Panc1 (cell line): Measurements from ENCODE around the gene RXFP4. TPM values are rescaled to one million over a fixed set of nuclear protein-coding genes. Genes with fewer than 3 reads are reported as not detected.
A peak's percentile ranks its signal among the peaks of the same experiment; 100 is the strongest.

Experiments
- ATAC-seq: fragments of 200-7000 bp; cut with Tn5 transposase; 2 replicates; pipeline ENCODE4 v1.9.1; 2020; ENCODE audit warnings: mild to moderate bottlenecking, moderate library complexity
- BruUV-seq: library from RNA; stranded (reverse); fragments of 400-500 nt; replicated peaks from 2 replicates; lab custom pipeline; 2021; lab: Mats Ljungman, UMichigan
- CTCF ChIA-PET: fragments of 300-600 bp; sonication (Branson Sonifier 250); formaldehyde crosslinking; loops from one replicate; lab custom pipeline; 2022; ENCODE audit warnings: antibody characterized with exemption; lab: Charles Lee
- POLR2A ChIA-PET: fragments of 300-600 bp; sonication (Branson Sonifier 250); formaldehyde crosslinking; loops from one replicate; lab custom pipeline; 2022; ENCODE audit warnings: antibody characterized with exemption; lab: Charles Lee
- DNase-seq: peaks from one replicate; pipeline ENCODE4 v3.0.0-alpha.2; 2010; ENCODE audit warnings: low read depth, low spot score
- H3K27ac ChIP-seq: 2 replicates; pipeline ENCODE4 v1.5.1; 2011; ENCODE audit warnings: mild to moderate bottlenecking, low read length, inconsistent platforms
- H3K27me3 ChIP-seq: fragments of 200-500 bp; sonication (Bioruptor generic); 2 replicates; pipeline ENCODE4 v1.6.0; 2014; ENCODE audit warnings: low read length, inconsistent platforms; ENCODE audit not compliant: control insufficient read depth, insufficient read depth
- H3K36me3 ChIP-seq: fragments of 200-500 bp; sonication (Bioruptor generic); 2 replicates; pipeline ENCODE4 v1.5.1; 2014; ENCODE audit warnings: inconsistent platforms, mild to moderate bottlenecking, low read length, moderate library complexity; ENCODE audit not compliant: control insufficient read depth, insufficient read depth
- H3K4me1 ChIP-seq: 2 replicates; pipeline ENCODE4 v1.5.1; 2011; ENCODE audit warnings: inconsistent platforms, mild to moderate bottlenecking, low read length, moderate library complexity; ENCODE audit not compliant: control insufficient read depth, insufficient read depth
- H3K4me3 ChIP-seq, 2 experiments: 2 replicates each; pipeline ENCODE4 v1.5.1; 2011 to 2012; ENCODE audit warnings: low read depth in 2 of 2, low read length in 2 of 2, mild to moderate bottlenecking in 2 of 2, inconsistent platforms in 1 of 2, moderate library complexity in 1 of 2
- H3K9me3 ChIP-seq: fragments of 200-500 bp; sonication (Bioruptor generic); 2 replicates; pipeline ENCODE4 v1.5.1; 2014; ENCODE audit warnings: low read depth, mild to moderate bottlenecking, inconsistent platforms, low read length, moderate library complexity; ENCODE audit not compliant: control insufficient read depth, insufficient read depth
- POLR2AphosphoS5 ChIP-seq: IDR thresholded peaks from 2 replicates; pipeline ENCODE4 v1.6.1; 2012; ENCODE audit warnings: mild to moderate bottlenecking, low read depth, low read length, moderate library complexity
- SIN3A ChIP-seq: IDR thresholded peaks from 2 replicates; pipeline ENCODE4 v1.6.1; 2012; ENCODE audit warnings: low read depth, mild to moderate bottlenecking, low read length, moderate library complexity, borderline replicate concordance; ENCODE audit not compliant: insufficient read depth
- TCF7L2 ChIP-seq: IDR thresholded peaks from 2 replicates; pipeline ENCODE4 v1.6.1; 2011; ENCODE audit warnings: mild to moderate bottlenecking, low read depth, low read length, inconsistent platforms
- in situ Hi-C: cut with HindIII; loops from 2 replicates; pipeline ENCODE4 v1.10.0; 2016; ENCODE audit warnings: low sequenced_read_pairs, low pct_unique_long_range_greater_than_20kb
- intact Hi-C: fragments of 100-400 bp; cut with micrococcal nuclease; formaldehyde crosslinking; loops from one replicate; pipeline ENCODE4 v1.10.0; 2022; ENCODE audit not compliant: unreplicated experiment
- total RNA-seq: library from RNA; stranded (reverse); gene quantifications from one replicate; pipeline ENCODE4 v1.2.1, GENCODE V29; 2021; ENCODE audit not compliant: unreplicated experiment
- TF ChIP-seq, protein P1 (sequence below), 2 experiments: IDR thresholded peaks; 2 replicates each; pipeline ENCODE4 v1.6.1; 2011 to 2012; ENCODE audit warnings: low read depth in 2 of 2, control low read depth in 1 of 2, low read length in 1 of 2, mild to moderate bottlenecking in 1 of 2, moderate library complexity in 1 of 2; ENCODE audit not compliant: insufficient read depth in 1 of 2
- TF ChIP-seq, protein P2 (sequence below): fragments of 450-650 bp; IDR thresholded peaks from 2 replicates; pipeline ENCODE4 v1.5.1; 2017; ENCODE audit warnings: mild to moderate bottlenecking

Gene RXFP4
- total RNA-seq, 1 experiment from 2014 or later = 8.0 TPM

DNA sequence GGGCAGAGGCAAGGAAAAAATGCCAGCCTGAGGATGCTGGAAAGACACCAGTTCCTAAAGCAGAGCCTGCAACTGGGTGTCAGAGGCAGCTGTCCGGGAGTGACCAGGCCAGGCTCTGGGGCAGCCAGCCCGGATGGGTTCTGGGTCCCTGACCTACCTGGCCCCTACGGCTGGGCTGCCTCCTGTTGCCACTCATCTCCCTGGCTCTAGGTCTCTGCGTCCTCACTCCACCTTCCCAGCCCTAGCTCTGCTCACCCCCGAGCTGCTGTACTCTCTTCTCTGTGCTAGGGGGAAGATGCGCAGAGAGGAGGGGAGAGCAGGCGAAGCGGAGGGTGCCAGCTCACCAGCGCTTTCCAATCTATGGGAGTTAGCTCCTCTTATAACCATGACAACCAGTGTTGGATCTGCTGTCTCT, 27.9 kb downstream of the RXFP4 start:
- Histone ChIP-seq H3K27ac (peak overlapping the region; percentile 13; the same call in 1 of the 2 replicates), H3K4me1 (peaks cover 52% of the 10 kb centered on the region), H3K36me3 (no peaks in the 10 kb centered on the region; the same call in none of the 2 replicates), H3K9me3 (no peaks in the 10 kb centered on the region), H3K4me3 (no peak overlapping the region), H3K27me3 (no peaks in the 10 kb centered on the region)
- intact Hi-C loops (no loop called here), in situ Hi-C loops (no loop called here)
- TF ChIP-seq TCF7L2 (no peak), SIN3A (no peak), POLR2AphosphoS5 (no peak)
- TF ChIP-seq, protein P1, sequence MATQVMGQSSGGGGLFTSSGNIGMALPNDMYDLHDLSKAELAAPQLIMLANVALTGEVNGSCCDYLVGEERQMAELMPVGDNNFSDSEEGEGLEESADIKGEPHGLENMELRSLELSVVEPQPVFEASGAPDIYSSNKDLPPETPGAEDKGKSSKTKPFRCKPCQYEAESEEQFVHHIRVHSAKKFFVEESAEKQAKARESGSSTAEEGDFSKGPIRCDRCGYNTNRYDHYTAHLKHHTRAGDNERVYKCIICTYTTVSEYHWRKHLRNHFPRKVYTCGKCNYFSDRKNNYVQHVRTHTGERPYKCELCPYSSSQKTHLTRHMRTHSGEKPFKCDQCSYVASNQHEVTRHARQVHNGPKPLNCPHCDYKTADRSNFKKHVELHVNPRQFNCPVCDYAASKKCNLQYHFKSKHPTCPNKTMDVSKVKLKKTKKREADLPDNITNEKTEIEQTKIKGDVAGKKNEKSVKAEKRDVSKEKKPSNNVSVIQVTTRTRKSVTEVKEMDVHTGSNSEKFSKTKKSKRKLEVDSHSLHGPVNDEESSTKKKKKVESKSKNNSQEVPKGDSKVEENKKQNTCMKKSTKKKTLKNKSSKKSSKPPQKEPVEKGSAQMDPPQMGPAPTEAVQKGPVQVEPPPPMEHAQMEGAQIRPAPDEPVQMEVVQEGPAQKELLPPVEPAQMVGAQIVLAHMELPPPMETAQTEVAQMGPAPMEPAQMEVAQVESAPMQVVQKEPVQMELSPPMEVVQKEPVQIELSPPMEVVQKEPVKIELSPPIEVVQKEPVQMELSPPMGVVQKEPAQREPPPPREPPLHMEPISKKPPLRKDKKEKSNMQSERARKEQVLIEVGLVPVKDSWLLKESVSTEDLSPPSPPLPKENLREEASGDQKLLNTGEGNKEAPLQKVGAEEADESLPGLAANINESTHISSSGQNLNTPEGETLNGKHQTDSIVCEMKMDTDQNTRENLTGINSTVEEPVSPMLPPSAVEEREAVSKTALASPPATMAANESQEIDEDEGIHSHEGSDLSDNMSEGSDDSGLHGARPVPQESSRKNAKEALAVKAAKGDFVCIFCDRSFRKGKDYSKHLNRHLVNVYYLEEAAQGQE (IDR thresholded peaks at IDR 0.05; ENCODE audit: insufficient read depth in 1 of 2, low read depth in 2 of 2, low read length in 1 of 2) = no peak
- TF ChIP-seq, protein P2, sequence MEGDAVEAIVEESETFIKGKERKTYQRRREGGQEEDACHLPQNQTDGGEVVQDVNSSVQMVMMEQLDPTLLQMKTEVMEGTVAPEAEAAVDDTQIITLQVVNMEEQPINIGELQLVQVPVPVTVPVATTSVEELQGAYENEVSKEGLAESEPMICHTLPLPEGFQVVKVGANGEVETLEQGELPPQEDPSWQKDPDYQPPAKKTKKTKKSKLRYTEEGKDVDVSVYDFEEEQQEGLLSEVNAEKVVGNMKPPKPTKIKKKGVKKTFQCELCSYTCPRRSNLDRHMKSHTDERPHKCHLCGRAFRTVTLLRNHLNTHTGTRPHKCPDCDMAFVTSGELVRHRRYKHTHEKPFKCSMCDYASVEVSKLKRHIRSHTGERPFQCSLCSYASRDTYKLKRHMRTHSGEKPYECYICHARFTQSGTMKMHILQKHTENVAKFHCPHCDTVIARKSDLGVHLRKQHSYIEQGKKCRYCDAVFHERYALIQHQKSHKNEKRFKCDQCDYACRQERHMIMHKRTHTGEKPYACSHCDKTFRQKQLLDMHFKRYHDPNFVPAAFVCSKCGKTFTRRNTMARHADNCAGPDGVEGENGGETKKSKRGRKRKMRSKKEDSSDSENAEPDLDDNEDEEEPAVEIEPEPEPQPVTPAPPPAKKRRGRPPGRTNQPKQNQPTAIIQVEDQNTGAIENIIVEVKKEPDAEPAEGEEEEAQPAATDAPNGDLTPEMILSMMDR = no peak
- ChIA-PET CTCF (no interaction called here), POLR2A (no interaction called here)
- ATAC-seq = 0 out of 2 replicates have a peak, but pooled peaks have one; percentile 7
- no TSS peak for BruUV-seq
- DNase-seq = no peak

DNA sequence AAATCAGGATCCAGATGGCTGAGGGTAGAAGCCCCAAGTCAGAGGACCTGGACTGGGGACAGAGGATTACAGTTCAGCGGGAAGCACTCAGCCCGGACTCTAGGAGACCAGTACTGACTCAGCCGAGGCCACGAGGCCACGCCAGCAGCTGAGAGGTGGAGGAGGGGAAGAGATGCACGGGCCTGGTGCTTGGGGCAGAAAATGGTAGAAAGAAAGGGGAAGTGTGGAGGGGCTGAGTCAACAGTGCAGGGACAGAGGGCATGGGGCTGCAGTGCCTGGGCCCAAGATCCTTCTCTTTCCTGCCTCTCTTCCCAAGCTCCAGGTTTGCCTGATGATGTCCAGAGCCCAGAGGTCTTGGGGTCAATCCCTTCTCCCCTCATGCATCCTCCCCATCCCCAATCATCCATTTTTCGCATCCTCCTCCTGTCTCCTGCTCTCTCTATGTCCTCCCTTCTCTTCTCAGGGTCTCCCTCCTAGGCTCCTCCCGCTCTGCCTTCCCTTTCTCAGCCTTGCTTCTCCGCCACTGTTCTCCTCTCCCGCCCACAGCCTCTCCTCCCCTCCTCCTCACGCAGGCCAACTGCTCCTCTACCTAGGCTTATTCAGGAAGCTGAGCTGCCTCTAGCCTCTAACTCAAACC, 29.2 kb downstream of the RXFP4 start:
- in situ Hi-C loops (no loop called here), intact Hi-C loops (no loop called here)
- H3K4me1 ChIP-seq = peaks cover 65% of the 10 kb centered on the region
- H3K36me3 ChIP-seq = no peaks in the 10 kb centered on the region; the same call in none of the 2 replicates
- peak; percentile 66 for ATAC-seq
- no TSS peak for BruUV-seq
- TF ChIP-seq TCF7L2 = no peak
- TF ChIP-seq, protein P1 (IDR thresholded peaks at IDR 0.05; ENCODE audit: insufficient read depth in 1 of 2, low read depth in 2 of 2, low read length in 1 of 2) = no peak
- no peak for TF ChIP-seq POLR2AphosphoS5
- TF ChIP-seq SIN3A = no peak
- TF ChIP-seq, protein P2 = no peak
- no peaks in the 10 kb centered on the region for H3K27me3 ChIP-seq
- ChIA-PET CTCF (no interaction called here), POLR2A (no interaction called here)
- no peak overlapping the region for H3K4me3 ChIP-seq
- no peaks in the 10 kb centered on the region for H3K9me3 ChIP-seq
- peak overlapping the region; percentile 49 for H3K27ac ChIP-seq
- DNase-seq = no peak
